Right ventricle myocardium superior (tissue), 1 donor: ENCODE data around the gene COL9A1. TPM values are rescaled to one million over a fixed set of nuclear protein-coding genes. Genes with fewer than 3 reads are reported as not detected.
"Not testable (repeated sequence)": the region's sequence is repeated elsewhere in the genome, so short reads cannot be mapped to it uniquely, and the experiment has no call there.

ENCODE experiments used
- ATAC-seq: fragments of 200-7000 bp; cut with Tn5 transposase; one replicate; pipeline ENCODE4 v1.9.1; 2020; ENCODE audit warnings: mild to moderate bottlenecking; ENCODE audit not compliant: poor library complexity
- DNase-seq: peaks from one replicate; pipeline ENCODE4 v3.0.0-alpha.2; 2020
- intact Hi-C: fragments of 100-400 bp; cut with DNase I; formaldehyde crosslinking; loops from one replicate; pipeline ENCODE4 v1.11.2; 2022
- long read RNA-seq: library from polyadenylated mRNA; unstranded; transcript quantifications from one replicate; pipeline ENCODE4 v2.0.0, GENCODE V29; 2021
- total RNA-seq: library from RNA; stranded (reverse); fragmentation: NEBNext Ultra II Directional; extraction: Animal tissue kit (Norgen Biotek cat#: 25700); gene quantifications from one replicate; pipeline ENCODE4 v1.2.1, GENCODE V29; 2021
- donor health status: DM: no; HTN: yes; CAD: no; lungs with severe emphysema.

The COL9A1 gene
- 0.24 TPM for total RNA-seq
- long read RNA-seq, partial matches to known transcripts = 0 of 1 reads
- long read RNA-seq, other reads (novel, unspliced or antisense) = 0 of 1 reads

- ATAC-seq = no peak
- intact Hi-C loops = loop anchor here (10.0 kb wide), 2 partner anchors 62 to 712 kb away; no protein-coding TSS in a partner anchor
These were observed at the start of gene COL9A1 for GRCh38 chr6:70303034-70303525. Gene COL9A1 (minus strand): TSS chr6:70303084. CDS start chr6:70302924, 160 bp downstream.

GRCh38 chr6:70351461-70351860 lies 48.6 kb upstream of the COL9A1 start:
- ATAC-seq = no peak
- DNase-seq = no peak
- intact Hi-C loops = no loop called here

More at GRCh38 chr6:70303034-70303525, at the start of gene COL9A1:
- DNase-seq = no peak

- ATAC-seq (no peak), DNase-seq (no peak)
- intact Hi-C loops = no loop called here
These were observed 42.7 kb upstream of the COL9A1 start for GRCh38 chr6:70345619-70346018.

GRCh38 chr6:70343313-70343712 lies 40.4 kb upstream of the COL9A1 start:
- intact Hi-C loops = no loop called here
- ATAC-seq (no peak), DNase-seq (no peak)

GRCh38 chr6:70339810-70340209 lies 36.9 kb upstream of the COL9A1 start:
- DNase-seq, intact Hi-C loops, ATAC-seq: not testable (repeated sequence)

GRCh38 chr6:70338775-70339174 lies 35.9 kb upstream of the COL9A1 start:
- ATAC-seq = no peak
- intact Hi-C loops = no loop called here

GRCh38 chr6:70337743-70338105 lies 34.8 kb upstream of the COL9A1 start:
- DNase-seq = no peak
- intact Hi-C loops = no loop called here
- no peak for ATAC-seq

More at GRCh38 chr6:70338775-70339174, 35.9 kb upstream of the COL9A1 start:
- DNase-seq = no peak

GRCh38 chr6:70336996-70337742 lies 34.3 kb upstream of the COL9A1 start:
- DNase-seq = no peak
- intact Hi-C loops = no loop called here
- ATAC-seq = no peak

GRCh38 chr6:70327036-70327435 lies 24.2 kb upstream of the COL9A1 start:
- ATAC-seq (no peak), DNase-seq (no peak)
- intact Hi-C loops = no loop called here

- DNase-seq (no peak), ATAC-seq (no peak)
- intact Hi-C loops = no loop called here
These were observed 22.1 kb upstream of the COL9A1 start for GRCh38 chr6:70325009-70325408.

GRCh38 chr6:70317799-70318198 lies 14.9 kb upstream of the COL9A1 start:
- intact Hi-C loops, ATAC-seq, DNase-seq: not testable (repeated sequence)

GRCh38 chr6:70315079-70315751 lies 12.3 kb upstream of the COL9A1 start:
- ATAC-seq = no peak
- intact Hi-C loops = no loop called here

GRCh38 chr6:70314296-70314695 lies 11.4 kb upstream of the COL9A1 start:
- intact Hi-C loops = no loop called here
- ATAC-seq (no peak), DNase-seq (no peak)

More at GRCh38 chr6:70315079-70315751, 12.3 kb upstream of the COL9A1 start:
- DNase-seq = no peak

GRCh38 chr6:70312165-70312745 lies 9.4 kb upstream of the COL9A1 start:
- no peak for ATAC-seq
- intact Hi-C loops = no loop called here
- DNase-seq = no peak

GRCh38 chr6:70310063-70310694 lies 7.3 kb upstream of the COL9A1 start:
- ATAC-seq (no peak), DNase-seq (no peak)
- intact Hi-C loops = no loop called here

- ATAC-seq = no peak
- intact Hi-C loops = loop anchor here (10.0 kb wide), 2 partner anchors 56 to 706 kb away; no protein-coding TSS in a partner anchor
- no peak for DNase-seq
These were observed 6.4 kb upstream of the COL9A1 start for GRCh38 chr6:70309243-70309642.

- ATAC-seq, DNase-seq: not testable (repeated sequence)
- intact Hi-C loops = loop anchor here (10.0 kb wide), 2 partner anchors 57 to 707 kb away; no protein-coding TSS in a partner anchor
These were observed 5.3 kb upstream of the COL9A1 start for GRCh38 chr6:70308142-70308541.

GRCh38 chr6:70307008-70307407 lies 4.1 kb upstream of the COL9A1 start:
- ATAC-seq (no peak), DNase-seq (no peak)
- intact Hi-C loops = loop anchor here (10.0 kb wide), 2 partner anchors 58 to 708 kb away; no protein-coding TSS in a partner anchor

- ATAC-seq (no peak), DNase-seq (no peak)
- intact Hi-C loops = loop anchor here (10.0 kb wide), 2 partner anchors 60 to 710 kb away; no protein-coding TSS in a partner anchor
These were observed 1.7 kb upstream of the COL9A1 start for GRCh38 chr6:70304616-70305015.
